ENCODE results near the gene RIMS3.

RIMS3 gene

GRCh38 chr1:40650075-40650474, 15.4 kb downstream of the RIMS3 start:
- Mint-ChIP-seq H3K27ac (peak overlapping the region; percentile 43), H3K4me1 (peaks cover 26% of the 10 kb centered on the region), H3K4me3 (no peak overlapping the region), H3K9me3 (no peaks in the 10 kb centered on the region), H3K36me3 (no peaks in the 10 kb centered on the region)
- ATAC-seq = peak; percentile 55
- DNase-seq (ENCODE audit: low spot score in 2 of 2) = no peak

GRCh38 chr1:40649592-40649930, 15.9 kb downstream of the RIMS3 start:
- Mint-ChIP-seq H3K4me1 (peaks cover 22% of the 10 kb centered on the region), H3K36me3 (no peaks in the 10 kb centered on the region), H3K4me3 (no peak overlapping the region), H3K9me3 (no peaks in the 10 kb centered on the region), H3K27ac (peak overlapping the region; percentile 43)
- ATAC-seq (no peak), DNase-seq (ENCODE audit: low spot score in 2 of 2) (no peak)

GRCh38 chr1:40648928-40649591, 16.4 kb downstream of the RIMS3 start:
- H3K36me3 Mint-ChIP-seq = no peaks in the 10 kb centered on the region
- peak overlapping the region; percentile 43 for H3K27ac Mint-ChIP-seq
- no peak overlapping the region for H3K4me3 Mint-ChIP-seq
- DNase-seq (ENCODE audit: low spot score in 2 of 2) (no peak), ATAC-seq (peak; percentile 40)
- H3K4me1 Mint-ChIP-seq = peaks cover 17% of the 10 kb centered on the region
- no peaks in the 10 kb centered on the region for H3K9me3 Mint-ChIP-seq

GRCh38 chr1:40648200-40648599, 17.3 kb downstream of the RIMS3 start:
- ATAC-seq (no peak), DNase-seq (ENCODE audit: low spot score in 2 of 2) (no peak)
- no peaks in the 10 kb centered on the region for H3K36me3 Mint-ChIP-seq
- H3K27ac Mint-ChIP-seq = no peak overlapping the region
- no peaks in the 10 kb centered on the region for H3K9me3 Mint-ChIP-seq
- no peak overlapping the region for H3K4me3 Mint-ChIP-seq
- peaks cover 17% of the 10 kb centered on the region for H3K4me1 Mint-ChIP-seq

GRCh38 chr1:40646315-40646714, 19.2 kb downstream of the RIMS3 start:
- no peak for DNase-seq (ENCODE audit: low spot score in 2 of 2)

GRCh38 chr1:40645118-40645680, 20.3 kb downstream of the RIMS3 start:
- Mint-ChIP-seq H3K36me3 (no peaks in the 10 kb centered on the region), H3K27ac (no peak overlapping the region), H3K4me3 (no peak overlapping the region), H3K9me3 (no peaks in the 10 kb centered on the region), H3K4me1 (peaks cover 17% of the 10 kb centered on the region)
- no peak for DNase-seq (ENCODE audit: low spot score in 2 of 2)
- ATAC-seq = no peak

More at GRCh38 chr1:40646315-40646714, 19.2 kb downstream of the RIMS3 start:
- ATAC-seq = no peak
- Mint-ChIP-seq H3K9me3 (no peaks in the 10 kb centered on the region), H3K4me3 (no peak overlapping the region), H3K27ac (no peak overlapping the region), H3K4me1 (peaks cover 17% of the 10 kb centered on the region), H3K36me3 (no peaks in the 10 kb centered on the region)

GRCh38 chr1:40641601-40642242, 23.8 kb downstream of the RIMS3 start:
- Mint-ChIP-seq H3K36me3 (no peaks in the 10 kb centered on the region), H3K4me3 (no peak overlapping the region), H3K9me3 (no peaks in the 10 kb centered on the region), H3K27ac (no peak overlapping the region), H3K4me1 (peaks cover 13% of the 10 kb centered on the region)
- DNase-seq (ENCODE audit: low spot score in 2 of 2) (no peak), ATAC-seq (no peak)

- Mint-ChIP-seq H3K27ac (no peak overlapping the region), H3K36me3 (no peaks in the 10 kb centered on the region), H3K4me3 (no peak overlapping the region), H3K9me3 (no peaks in the 10 kb centered on the region), H3K4me1 (peaks cover 21% of the 10 kb centered on the region)
- ATAC-seq = no peak
- no peak for DNase-seq (ENCODE audit: low spot score in 2 of 2)
Observed at GRCh38 chr1:40640314-40641076, 25.0 kb downstream of the RIMS3 start.

- peaks cover 29% of the 10 kb centered on the region for H3K4me1 Mint-ChIP-seq
- no peaks in the 10 kb centered on the region for H3K9me3 Mint-ChIP-seq
- no peak overlapping the region for H3K4me3 Mint-ChIP-seq
- DNase-seq (ENCODE audit: low spot score in 2 of 2) (no peak), ATAC-seq (no peak)
- peak overlapping the region; percentile 33 for H3K27ac Mint-ChIP-seq
- H3K36me3 Mint-ChIP-seq = no peaks in the 10 kb centered on the region
Observed at GRCh38 chr1:40638097-40639036, 27.1 kb downstream of the RIMS3 start.

GRCh38 chr1:40637470-40638007, 27.9 kb downstream of the RIMS3 start:
- no peaks in the 10 kb centered on the region for H3K36me3 Mint-ChIP-seq
- H3K4me1 Mint-ChIP-seq = peaks cover 29% of the 10 kb centered on the region
- ATAC-seq (peak; percentile 65), DNase-seq (ENCODE audit: low spot score in 2 of 2) (no peak)
- H3K4me3 Mint-ChIP-seq = no peak overlapping the region
- peak overlapping the region; percentile 33 for H3K27ac Mint-ChIP-seq
- H3K9me3 Mint-ChIP-seq = no peaks in the 10 kb centered on the region

- H3K4me3 Mint-ChIP-seq = no peak overlapping the region
- peak overlapping the region; percentile 10 for H3K27ac Mint-ChIP-seq
- H3K4me1 Mint-ChIP-seq = peaks cover 29% of the 10 kb centered on the region
- no peak for DNase-seq (ENCODE audit: low spot score in 2 of 2)
- H3K36me3 Mint-ChIP-seq = no peaks in the 10 kb centered on the region
- ATAC-seq = no peak
- H3K9me3 Mint-ChIP-seq = no peaks in the 10 kb centered on the region
Observed at GRCh38 chr1:40636777-40637176, 28.7 kb downstream of the RIMS3 start.

- Mint-ChIP-seq H3K27ac (peak overlapping the region; percentile 10), H3K4me1 (peaks cover 29% of the 10 kb centered on the region)
Observed at GRCh38 chr1:40635763-40636500, 29.6 kb downstream of the RIMS3 start.

GRCh38 chr1:40634901-40635655, 30.4 kb downstream of the RIMS3 start:
- H3K36me3 Mint-ChIP-seq = no peaks in the 10 kb centered on the region
- no peaks in the 10 kb centered on the region for H3K9me3 Mint-ChIP-seq
- no peak for DNase-seq (ENCODE audit: low spot score in 2 of 2)
- H3K4me1 Mint-ChIP-seq = peaks cover 35% of the 10 kb centered on the region
- no peak overlapping the region for H3K27ac Mint-ChIP-seq
- no peak overlapping the region for H3K4me3 Mint-ChIP-seq
- no peak for ATAC-seq

More at GRCh38 chr1:40635763-40636500, 29.6 kb downstream of the RIMS3 start:
- no peak overlapping the region for H3K4me3 Mint-ChIP-seq
- H3K36me3 Mint-ChIP-seq = no peaks in the 10 kb centered on the region
- H3K9me3 Mint-ChIP-seq = no peaks in the 10 kb centered on the region
- ATAC-seq (no peak), DNase-seq (ENCODE audit: low spot score in 2 of 2) (no peak)

Data from stimulated activated effector memory CD8-positive, alpha-beta T cell treated with anti-CD3 and anti-CD28 coated beads, Interleukin-12 subunit alpha, Interleukin-12 subunit beta, amount 100 ng/mL, for 72 hours (primary cell).